ENCODE data around the gene JAM3. TPM values are rescaled to one million over a fixed set of nuclear protein-coding genes. Genes with fewer than 3 reads are reported as not detected.

The JAM3 gene
- total and polyA plus RNA-seq, 2 of the 4 experiments (the other 2 are of a cell fraction): 38.0 to 71.5 TPM

- H3K18ac ChIP-seq (ENCODE audit: low read depth, low read length): no peak overlapping the region
- intact Hi-C loops (cut with micrococcal nuclease) (no loop called here), dilution Hi-C loops (cut with HindIII; ENCODE audit: low sequenced_read_pairs, unreplicated experiment) (no loop called here), in situ Hi-C loops (cut with MboI; ENCODE audit: low sequenced_read_pairs) (no loop called here)
- H3K27me3 ChIP-seq (ENCODE audit: control insufficient read depth, insufficient read depth, low read length): peaks cover 55% of the 10 kb centered on the region
- H4K91ac ChIP-seq (ENCODE audit: insufficient read depth, low read depth, low read length): no peak overlapping the region
- H3K23ac ChIP-seq (ENCODE audit: low read depth, low read length): no peak overlapping the region
- H2BK120ac ChIP-seq (ENCODE audit: low read depth, low read length): no peak overlapping the region
- POLR2A ChIA-PET (ENCODE audit: unreplicated experiment): no interaction called here
- no peak overlapping the region for H3K4me2 ChIP-seq (ENCODE audit: low read depth, low read length)
- H3K14ac ChIP-seq (replicated peaks; ENCODE audit: low read depth, low read length): no peak overlapping the region
- CTCF ChIA-PET: no interaction called here
- no peak overlapping the region for H2BK15ac ChIP-seq (ENCODE audit: low read depth, low read length)
- H4K5ac ChIP-seq (ENCODE audit: low read depth, low read length): no peak overlapping the region
- H4K20me1 ChIP-seq (ENCODE audit: insufficient read depth, low read length): no peaks in the 10 kb centered on the region
- no peak for DNase-seq
- TF ChIP-seq MXI1 (IDR thresholded peaks at IDR 0.05; ENCODE audit: borderline replicate concordance, low read depth, low read length): no peak
- H3K27ac ChIP-seq (ENCODE audit: insufficient read depth, low read length): no peak overlapping the region
- no peak overlapping the region for H3K56ac ChIP-seq (ENCODE audit: extremely low read depth, insufficient read depth, low read length)
- no peak overlapping the region for H4K8ac ChIP-seq (ENCODE audit: low read depth in 2 of 2, low read length in 2 of 2)
- no peak overlapping the region for H2BK5ac ChIP-seq (ENCODE audit: low read depth, low read length, poor library complexity, severe bottlenecking)
- no peak overlapping the region for H2BK20ac ChIP-seq (ENCODE audit: low read depth, low read length)
- no peak overlapping the region for H3K4ac ChIP-seq (ENCODE audit: low read depth, low read length)
- no peak overlapping the region for H3K9ac ChIP-seq (ENCODE audit: low read depth, low read length)
- no peak overlapping the region for H2AFZ ChIP-seq (replicated peaks; ENCODE audit: low read length, poor library complexity)
- H3K9me1 ChIP-seq (ENCODE audit: insufficient read depth, low read length): no peaks in the 10 kb centered on the region
- H3K4me1 ChIP-seq (ENCODE audit: control insufficient read depth, insufficient read depth, low read length): peaks cover 3% of the 10 kb centered on the region; the same call in 1 of the 2 replicates
- no peak overlapping the region for H3K4me3 ChIP-seq (ENCODE audit: insufficient read depth, low read depth, low read length)
- H2AK9ac ChIP-seq (replicated peaks; ENCODE audit: low read depth, low read length, poor library complexity): no peak overlapping the region
- ATAC-seq (ENCODE audit: low read depth): no peak
- no peaks in the 10 kb centered on the region for H3K9me3 ChIP-seq (ENCODE audit: control insufficient read depth, insufficient read depth, low read length)
- H3K79me1 ChIP-seq (ENCODE audit: low read depth in 1 of 2, low read length in 2 of 2): no peaks in the 10 kb centered on the region
- 55% methylated on average over 9 of the region's 16 CpGs; no CpG with 5 or more reads in 1 of the 2 experiments for whole genome bisulfite sequencing, 2 experiments (ENCODE audit: extremely low coverage in 2 of 2, insufficient read length in 1 of 2)
- H2AK5ac ChIP-seq (ENCODE audit: low read depth, low read length): no peak overlapping the region
- BruUV-seq (replicated peaks): no TSS peak
- no peaks in the 10 kb centered on the region for H3K36me3 ChIP-seq (ENCODE audit: control insufficient read depth, insufficient read depth, low read length)
Observed at GRCh38 chr11:134030853-134031252, 38.0 kb upstream of the JAM3 start.
